HG02938 (cell line): Measurements from ENCODE around the gene CNTN6.

ENCODE experiments used
- ATAC-seq: cut with Tn5 transposase; IDR thresholded peaks from one replicate; pipeline ENCODE4 v1.9.1; 2021; ENCODE audit warnings: mild to moderate bottlenecking, moderate library complexity; ENCODE audit not compliant: unreplicated experiment

CNTN6 gene

DNA sequence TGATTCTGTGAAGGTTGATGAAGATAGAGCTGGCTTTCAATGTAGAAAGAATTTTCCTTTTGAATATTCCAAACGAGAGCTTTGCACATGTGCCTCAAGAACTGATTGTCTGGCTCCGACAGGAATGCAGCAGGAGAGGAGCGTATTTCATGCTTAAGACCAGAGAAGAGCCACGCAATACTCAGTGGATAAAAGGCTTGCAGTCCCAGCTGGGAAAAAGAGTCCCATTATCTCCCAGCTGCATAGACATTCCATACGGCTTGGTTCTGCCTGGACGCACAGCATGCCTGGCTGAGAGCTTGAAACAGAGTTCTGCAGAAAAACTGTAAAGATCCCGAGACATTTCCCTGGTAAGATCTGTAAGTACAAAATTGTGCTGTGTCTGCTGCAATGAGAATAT is at the start of gene CNTN6:
TSS of gene CNTN6 (plus strand) at position 254 of the 400 bp plus-strand sequence. CDS start 54,985 bp downstream, outside the sequence.
- ATAC-seq = no peak

DNA sequence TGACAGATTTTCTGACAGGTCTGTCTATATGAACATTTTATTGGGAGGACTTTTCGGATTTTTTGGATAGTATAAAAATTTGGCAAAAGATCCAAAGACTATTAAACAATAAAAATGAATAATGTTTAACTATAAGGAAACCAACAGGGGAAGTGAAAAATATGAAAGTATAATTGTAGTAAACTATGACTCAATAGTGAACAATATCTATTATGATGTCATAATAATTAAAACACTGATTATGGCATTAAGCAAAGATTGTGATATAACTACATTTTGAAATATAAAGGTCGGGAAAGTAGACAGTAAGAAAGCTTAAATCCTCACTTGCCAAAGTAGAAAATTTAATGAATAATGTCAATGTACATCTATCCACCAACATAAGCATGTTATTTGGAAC is 44.3 kb upstream of the CNTN6 start:
- ATAC-seq = no peak

DNA sequence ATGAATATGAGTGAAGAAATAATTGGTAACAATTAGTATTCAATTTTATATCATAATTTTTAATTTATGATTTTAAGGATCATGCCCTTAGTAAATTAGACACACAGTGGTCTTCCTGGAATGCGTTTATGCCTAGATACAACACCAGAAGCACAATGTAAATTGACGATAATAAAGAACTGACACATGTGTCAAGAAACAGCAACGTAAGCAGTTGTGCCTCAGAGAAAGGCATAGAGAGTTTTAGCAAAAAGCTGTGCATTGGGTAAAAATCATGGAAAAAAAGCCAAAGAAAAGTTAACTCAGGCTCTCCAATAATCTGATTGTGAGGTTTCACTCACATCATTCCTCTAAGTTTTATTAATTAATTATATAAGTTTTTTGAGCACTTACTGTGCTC is 37.0 kb upstream of the CNTN6 start:
- ATAC-seq = no peak

DNA sequence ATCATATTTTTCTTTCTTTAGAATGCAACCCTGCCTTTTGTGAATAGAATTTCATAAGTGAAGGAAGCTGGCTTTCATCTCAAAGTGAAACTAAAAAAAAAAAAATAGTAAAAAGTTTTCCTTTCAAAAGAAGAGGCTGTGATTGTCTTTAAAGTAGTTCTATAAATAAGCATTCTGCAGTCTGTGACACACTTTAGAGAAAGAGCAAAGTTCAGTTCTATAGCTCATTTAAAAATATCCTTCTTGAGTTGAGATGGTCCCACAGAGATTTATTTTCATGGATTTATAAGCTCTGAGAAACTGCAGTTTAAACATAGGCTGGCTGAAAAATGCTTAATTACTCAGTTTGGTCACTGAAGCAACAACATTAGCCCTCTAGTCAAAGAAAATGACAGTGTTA is 36.1 kb upstream of the CNTN6 start:
- ATAC-seq = no peak

DNA sequence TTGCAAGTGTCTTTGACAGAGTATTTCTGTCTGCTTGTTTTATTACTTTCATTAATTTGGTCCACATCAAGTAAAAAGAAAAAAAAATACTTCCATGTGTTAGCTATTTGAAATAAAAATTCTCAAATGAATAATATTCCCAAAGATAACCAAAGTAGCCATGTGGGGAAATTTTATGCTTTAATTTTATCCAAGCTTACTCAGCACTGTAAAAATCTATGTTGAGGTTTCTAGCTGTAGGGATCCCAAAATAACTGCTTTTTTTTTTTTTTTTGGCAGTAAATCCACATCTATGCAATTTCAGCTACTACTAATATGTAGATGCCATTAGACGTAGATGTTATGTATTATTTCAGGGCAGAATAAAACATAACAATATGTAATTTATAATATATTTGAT is 35.4 kb upstream of the CNTN6 start:
- ATAC-seq = no peak

DNA sequence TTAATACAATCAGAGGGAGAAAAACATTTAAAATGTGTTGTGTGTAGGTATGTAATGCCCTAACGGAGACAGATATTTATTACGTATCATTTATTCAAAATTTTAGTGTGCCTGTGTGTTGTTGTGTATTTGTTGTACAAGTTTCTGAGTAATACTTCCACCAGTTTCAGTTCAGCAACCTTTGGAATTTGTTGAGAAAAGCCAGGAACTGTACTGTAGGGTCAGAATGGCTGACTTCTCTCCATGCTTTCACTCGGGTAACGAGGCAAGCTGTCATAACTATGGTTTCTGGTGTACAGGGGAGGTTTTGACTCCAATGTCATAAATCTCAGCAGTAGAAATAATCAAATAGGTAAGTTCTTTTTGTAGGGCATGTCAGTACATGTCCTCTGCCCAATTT is 23.8 kb upstream of the CNTN6 start:
- ATAC-seq = no peak

DNA sequence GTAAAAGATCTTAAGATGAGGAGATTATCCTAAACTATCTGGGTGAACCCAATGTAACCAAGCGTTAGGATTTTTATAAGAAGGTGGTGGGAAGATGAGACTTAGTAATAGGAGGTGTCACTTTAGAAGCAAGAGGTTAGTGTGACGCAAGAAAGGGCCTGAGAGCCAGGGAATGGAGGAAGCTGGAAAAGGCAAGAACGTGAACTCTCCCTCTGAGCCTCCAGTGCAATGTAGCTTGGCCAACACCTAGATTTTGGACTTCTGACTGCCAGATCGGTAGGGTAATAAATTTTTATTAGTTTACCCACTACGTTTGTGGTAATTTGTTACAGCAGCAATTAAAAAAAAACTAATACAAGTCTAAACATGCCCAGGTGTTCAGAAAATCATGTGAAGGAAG is 20.8 kb upstream of the CNTN6 start:
- no peak for ATAC-seq

DNA sequence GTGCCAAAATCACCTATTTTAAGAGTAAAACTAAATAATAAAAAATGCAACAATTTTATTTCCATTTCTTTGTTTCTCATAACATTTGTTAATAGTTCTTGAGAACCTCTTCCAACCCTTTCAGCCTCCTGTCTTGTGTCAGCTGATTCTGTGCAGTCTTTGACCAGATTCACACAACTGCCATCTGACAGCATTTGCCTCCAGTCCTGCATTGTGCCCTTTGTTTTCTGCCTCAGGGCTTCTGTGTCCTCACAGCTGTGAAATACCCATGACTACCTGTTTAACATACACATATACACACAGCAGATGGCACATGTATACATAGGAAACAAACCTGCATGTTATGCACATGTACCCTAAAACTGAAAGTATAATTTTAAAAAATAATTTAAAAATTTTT is 13.2 kb upstream of the CNTN6 start:
- no peak for ATAC-seq

DNA sequence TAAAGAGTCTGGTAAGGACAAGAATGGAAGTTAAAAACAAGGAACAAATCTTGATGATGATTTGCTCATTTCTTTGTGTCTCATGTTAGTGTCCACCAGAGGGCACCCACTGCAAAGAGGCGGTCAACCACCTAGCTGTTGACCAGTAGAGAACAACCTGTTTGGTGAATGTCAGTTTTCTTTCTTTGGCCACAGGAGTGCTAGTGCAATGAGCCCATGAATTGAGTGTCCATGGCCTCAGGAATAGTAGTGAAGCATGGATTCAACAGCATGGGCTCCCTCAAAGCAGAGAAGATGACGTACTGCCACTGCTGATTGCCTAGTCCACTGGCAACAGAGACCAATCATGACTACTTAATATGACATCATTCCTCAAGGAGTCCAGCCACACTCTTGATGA is 10.7 kb upstream of the CNTN6 start:
- peak; percentile 67 for ATAC-seq

DNA sequence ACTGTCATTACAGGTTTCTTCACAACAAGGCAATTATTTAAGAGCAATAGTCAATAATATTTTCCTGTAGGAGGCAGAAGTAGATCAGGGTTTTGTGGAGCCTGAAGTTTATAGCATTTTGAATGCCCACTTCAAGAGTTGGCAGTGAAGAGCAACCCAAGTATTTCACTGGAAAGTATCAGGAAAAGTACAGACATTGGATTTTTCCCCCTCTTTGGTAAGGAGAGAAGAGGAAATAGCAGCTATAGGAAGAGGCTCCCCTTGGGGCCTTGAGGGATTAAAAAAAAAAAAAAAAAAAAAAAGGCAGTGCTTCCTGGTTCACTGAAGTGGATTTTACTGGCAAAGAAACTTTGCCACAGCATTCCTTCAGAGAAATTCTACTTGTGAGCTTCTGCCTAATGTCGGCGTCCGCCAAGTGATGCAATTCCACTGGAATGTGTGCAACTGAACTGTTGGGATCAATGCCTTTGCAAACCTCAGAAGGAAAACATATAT is 5.7 kb upstream of the CNTN6 start:
- no peak for ATAC-seq

DNA sequence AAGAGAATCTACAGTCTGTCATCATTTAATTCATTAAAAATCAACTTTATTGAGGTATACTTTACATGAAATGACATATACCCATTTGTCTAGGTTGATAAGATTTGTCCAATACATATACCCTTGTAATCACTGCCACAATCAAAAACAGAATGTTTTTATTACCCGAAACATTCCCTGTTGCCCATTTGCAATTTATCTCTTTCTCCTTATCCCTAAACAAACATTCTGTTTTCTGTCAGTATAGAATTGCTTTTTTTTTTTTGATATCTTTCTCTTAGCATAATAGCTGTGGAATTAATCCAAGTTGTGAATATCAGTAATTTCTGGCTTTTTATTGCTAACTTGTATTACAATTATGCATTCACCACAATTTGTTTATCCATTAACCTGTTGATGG is 4.3 kb upstream of the CNTN6 start:
- ATAC-seq = no peak

DNA sequence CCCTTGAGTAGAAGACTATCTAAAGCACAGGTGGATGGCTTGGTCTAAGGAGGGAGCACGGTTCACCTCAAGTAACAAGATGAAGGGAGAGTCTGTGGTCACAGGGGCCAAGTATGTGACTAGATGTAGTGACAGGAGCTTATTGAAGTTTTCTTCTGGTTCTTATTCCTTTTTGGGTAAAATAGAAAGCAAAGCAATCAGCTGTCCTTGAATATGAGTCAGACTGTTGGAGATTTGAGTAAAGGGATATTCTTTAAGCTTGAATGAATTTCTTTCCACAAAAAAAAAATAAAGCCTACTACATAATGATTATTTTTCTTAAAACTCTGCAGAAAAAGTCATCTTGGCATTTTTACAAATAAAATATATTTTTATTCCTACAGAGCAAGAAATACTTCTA is 1.5 kb upstream of the CNTN6 start:
- ATAC-seq = no peak

DNA sequence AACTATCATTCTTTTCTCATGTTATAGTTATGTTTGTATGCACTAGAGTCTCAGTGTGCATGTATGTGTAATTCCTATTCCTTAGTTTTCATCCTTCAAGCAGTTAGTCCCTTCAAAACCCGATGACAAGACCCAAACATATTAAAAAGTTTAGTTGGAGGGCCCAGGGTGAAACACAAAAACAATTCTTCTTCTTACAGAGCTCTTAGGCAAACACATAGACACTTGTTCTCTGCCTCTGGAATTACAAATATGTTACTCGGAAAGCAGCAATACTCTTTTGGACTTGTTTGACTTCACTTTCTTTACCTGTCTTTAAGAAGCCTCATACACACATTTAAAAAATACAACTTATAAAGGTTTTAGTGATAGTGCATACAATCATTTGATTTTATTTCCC is 763 bp upstream of the CNTN6 start:
- ATAC-seq = no peak

DNA sequence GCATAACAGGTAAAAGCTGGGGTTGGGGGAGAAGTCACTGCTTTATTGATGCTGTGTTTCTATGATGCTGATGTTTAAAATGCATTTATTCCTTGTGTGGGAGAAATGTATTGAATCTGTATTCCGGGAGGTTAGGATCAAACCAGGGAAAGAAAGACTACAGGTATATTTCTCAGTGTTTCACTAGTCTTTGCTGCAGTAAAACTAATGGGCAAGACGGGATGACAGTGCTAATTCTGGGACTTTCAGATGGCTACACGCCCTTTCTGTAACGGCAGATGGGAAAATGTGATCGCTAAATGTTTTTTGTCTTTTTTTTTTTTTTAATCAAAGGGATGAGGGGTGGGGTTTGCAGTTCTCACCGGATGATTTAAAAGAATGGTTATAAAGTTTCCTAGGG is 393 bp downstream of the CNTN6 start:
- no peak for ATAC-seq

DNA sequence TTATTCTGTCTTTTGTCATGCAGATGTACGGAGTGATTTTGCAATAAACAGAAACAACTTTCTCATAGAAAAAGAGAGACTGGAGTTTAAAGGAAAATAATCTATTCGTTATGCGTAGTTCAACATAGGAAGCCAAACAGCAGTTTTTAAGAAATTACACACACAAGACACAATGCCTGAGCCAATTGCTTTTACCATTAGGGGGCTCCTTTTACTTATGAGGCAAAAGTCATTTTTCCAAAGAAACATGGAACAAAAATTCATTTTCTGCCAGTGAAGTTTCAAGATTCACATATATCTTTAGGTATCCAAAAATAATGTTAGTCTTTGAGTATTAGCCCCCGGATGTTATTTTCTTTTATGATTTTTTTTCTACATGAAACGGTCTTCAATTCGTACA is 10.7 kb downstream of the CNTN6 start:
- ATAC-seq = no peak

DNA sequence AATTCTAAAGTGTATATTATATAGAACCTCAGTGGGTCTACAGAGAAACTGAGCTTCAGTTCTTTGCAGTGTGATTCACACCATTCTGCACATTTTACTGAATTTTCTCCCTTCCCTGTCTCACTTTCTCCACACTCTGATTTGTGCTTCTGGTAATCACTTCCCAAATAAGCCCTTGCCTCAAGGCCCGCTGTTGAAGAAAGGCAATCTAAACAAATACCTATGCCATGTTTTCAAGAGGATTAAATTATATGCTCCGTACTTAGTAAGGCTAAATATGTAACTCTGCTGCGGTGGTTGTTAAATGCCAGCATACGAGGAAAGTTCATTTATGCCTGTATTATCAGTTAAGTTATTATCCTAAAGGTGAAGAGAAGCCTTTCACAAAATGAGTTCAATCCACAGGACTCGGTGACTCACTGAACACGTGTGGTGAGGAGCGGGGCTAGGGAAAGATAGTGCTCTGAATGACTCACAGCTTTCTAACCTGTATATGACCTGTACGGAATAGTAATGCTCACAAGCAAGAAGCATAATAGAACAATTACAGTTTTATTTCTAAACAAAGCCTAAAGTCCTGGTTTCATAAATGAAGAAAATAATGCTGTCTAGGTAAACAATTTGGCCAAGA is 25.1 kb downstream of the CNTN6 start:
- no peak for ATAC-seq

DNA sequence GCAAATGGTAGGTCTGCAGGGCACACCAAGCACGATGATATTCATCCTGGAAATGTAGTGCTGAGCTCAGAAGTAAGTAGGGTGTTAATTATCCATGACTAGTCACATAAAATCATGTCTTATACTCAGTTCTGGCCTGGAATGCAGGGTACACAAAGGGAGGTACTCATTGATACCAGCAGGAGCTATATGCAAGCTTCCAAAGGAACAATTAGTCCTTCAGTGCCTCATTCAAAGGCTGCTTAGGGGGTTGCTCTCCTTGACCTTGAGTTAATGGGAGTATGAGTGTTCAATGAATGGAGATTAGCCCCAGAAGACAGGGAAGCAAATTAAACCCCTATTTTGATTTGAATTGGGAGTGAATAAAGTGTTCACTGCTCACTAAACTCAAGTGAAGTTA is 38.3 kb downstream of the CNTN6 start:
- no peak for ATAC-seq

DNA sequence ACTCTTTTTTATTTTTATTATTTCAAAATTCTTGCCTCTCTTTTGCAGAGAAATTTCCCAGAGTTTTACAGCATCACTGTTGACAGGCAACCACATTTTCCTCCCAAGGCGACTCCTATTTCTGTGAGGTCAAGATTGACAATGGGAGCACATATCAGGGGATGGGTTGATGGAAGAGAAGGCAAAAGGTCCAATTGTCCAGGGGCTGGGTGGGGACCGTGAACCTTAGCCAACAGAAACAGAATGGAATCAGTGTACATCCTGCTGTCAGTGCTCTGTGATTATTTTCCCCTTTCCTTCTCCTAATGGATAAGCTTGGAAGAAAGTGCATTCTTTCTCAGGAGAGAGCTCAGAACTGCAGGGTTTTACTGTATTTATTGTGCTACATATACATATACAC is 42.4 kb downstream of the CNTN6 start:
- ATAC-seq = no peak

DNA sequence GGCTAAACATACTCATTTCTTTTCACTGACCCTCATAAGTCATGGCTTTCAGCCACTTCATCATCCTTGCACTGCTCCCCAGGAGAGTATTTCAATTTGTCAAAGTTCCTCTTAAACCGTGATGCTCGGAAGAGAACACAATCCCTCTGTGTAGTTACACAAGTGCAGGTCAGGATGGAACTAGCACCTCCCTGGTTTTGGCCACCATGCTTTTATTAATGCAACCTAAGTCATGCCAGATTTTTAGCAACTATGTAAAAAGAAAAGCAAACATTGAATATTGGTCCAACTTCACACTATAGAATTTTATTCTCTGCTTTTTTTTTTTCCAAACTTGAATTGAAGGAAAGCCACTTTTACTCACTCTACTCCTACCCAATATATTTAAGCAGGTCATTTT is 45.2 kb downstream of the CNTN6 start:
- no peak for ATAC-seq

DNA sequence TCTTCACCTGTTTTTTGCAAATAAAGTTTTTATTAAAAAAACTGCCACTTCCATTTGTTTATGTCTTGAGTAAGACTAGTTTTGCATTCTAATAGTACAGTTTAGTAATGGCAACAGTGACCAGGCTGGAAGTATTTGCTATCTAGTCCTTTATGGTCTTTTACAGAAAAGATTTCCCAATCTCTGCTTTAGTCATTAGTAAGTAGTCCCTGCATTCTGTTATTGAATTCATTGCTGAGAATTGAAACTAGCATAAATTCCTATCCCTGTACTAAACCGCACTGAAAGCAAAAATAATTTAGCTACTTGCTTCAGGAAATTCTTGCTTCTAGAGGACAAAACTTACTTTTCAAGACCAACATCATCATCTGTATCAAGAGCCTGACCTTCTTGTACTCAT is 46.2 kb downstream of the CNTN6 start:
- no peak for ATAC-seq

DNA sequence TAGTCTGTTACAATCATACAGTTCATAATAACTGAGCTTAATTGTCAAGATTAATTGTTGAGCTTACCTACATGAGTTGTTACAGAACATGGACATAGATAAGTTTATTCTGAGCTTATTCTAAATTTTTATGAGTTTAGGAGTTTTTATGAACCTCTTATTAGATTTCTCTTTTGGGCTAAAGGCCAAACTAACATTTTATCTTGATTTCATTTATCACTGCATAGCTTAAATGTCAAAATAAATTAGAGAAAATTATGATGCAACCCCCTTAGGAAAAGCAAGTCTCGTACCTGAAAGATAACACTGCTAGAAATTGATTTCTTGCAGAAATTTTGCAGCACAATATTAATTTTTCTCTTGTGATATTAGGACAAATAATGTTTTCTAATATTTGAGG is 54.5 kb downstream of the CNTN6 start:
- ATAC-seq = no peak

DNA sequence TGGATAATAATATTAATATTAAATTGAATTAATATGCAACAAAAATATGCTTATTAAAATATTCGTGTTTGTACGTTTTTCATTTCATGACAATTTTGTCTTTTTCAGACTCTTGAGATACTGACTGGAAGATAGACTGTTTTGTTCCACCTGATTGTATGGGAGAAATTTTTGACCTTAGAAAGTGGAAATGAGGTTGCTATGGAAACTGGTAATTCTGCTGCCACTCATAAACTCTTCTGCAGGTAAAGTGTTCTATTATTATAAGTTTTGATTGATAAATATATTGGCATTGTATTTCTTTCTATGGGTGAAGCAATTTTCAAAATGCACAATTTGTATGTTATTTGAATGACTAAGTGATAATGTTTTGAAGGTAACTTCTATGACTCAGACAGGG is 55.0 kb downstream of the CNTN6 start:
- no peak for ATAC-seq

DNA sequence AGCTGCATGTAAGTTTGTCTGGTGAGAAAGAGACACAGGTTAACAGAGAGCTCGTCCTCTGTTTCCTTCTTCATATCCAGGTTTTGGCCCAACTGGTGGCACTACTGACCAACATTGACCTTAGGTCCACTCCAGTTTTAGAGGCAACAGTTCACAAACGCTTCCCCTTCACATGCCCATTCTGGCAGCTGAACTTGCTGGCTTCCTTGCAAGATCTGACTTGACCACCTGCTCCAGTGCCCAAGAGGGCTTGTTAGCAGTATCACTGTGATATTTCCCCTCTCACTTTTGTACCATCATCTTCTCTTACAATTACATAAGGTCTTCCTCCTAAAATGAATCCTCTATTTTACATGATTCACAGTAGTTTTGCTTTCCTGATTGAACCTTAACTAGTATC is 71.3 kb downstream of the CNTN6 start:
- no peak for ATAC-seq
